Peyer's patch (tissue), 4 donors: Measurements from ENCODE around the gene SLC44A2. TPM values are rescaled to one million over a fixed set of nuclear protein-coding genes. Genes with fewer than 3 reads are reported as not detected.
A peak's percentile ranks its signal among the peaks of the same experiment; 100 is the strongest.

Source experiments
- DNase-seq, 3 donors: peaks; one replicate each; pipeline ENCODE4 v3.0.0-alpha.2; 2017 to 2019
- H3K27ac ChIP-seq, 4 donors: fragments of 200-600 bp; sonication (generic); one replicate each; pipeline ENCODE4 v1.5.1; 2016 to 2019
- H3K27me3 ChIP-seq, 2 donors: fragments of 200-600 bp; sonication (generic); one replicate each; pipeline ENCODE4 v1.5.1; 2019
- H3K36me3 ChIP-seq, 3 donors: fragments of 200-600 bp; sonication (generic); one replicate each; pipeline ENCODE4 v1.5.1; 2016 to 2019
- H3K4me1 ChIP-seq, 4 donors: fragments of 200-600 bp; sonication (generic); one replicate each; pipeline ENCODE4 v1.5.1; 2016 to 2019
- H3K4me3 ChIP-seq, 4 donors: fragments of 200-600 bp; sonication (generic); 1 replicate in 3 of 4; 2 replicates in 1 of 4; pipeline ENCODE4 v1.5.1; 2016 to 2019; ENCODE audit warnings: mild to moderate bottlenecking in 1 of 4
- H3K9me3 ChIP-seq, 4 donors: fragments of 200-600 bp; sonication (generic); one replicate each; pipeline ENCODE4 v1.5.1; 2016 to 2019; ENCODE audit warnings: mild to moderate bottlenecking in 1 of 4
- POLR2A ChIP-seq, 2 donors: fragments of 450-650 bp; IDR thresholded peaks; one replicate each; pipeline ENCODE4 v1.5.1; 2017; ENCODE audit warnings: antibody characterized with exemption in 2 of 2, mild to moderate bottlenecking in 2 of 2, moderate library complexity in 2 of 2
- total RNA-seq, 4 donors: library from RNA; depleted of rRNA; stranded (reverse); fragments of >200 nt; gene quantifications; one replicate each; pipeline ENCODE4 v1.1.0, GENCODE V29; 2016
- TF ChIP-seq, protein P1 (sequence below), 6 experiments: fragments of 450-650 bp in 4 of 6; fragments of 200-600 bp in 2 of 6; sonication (generic) in 1 of 6; IDR thresholded peaks; one replicate each; pipeline ENCODE4 v1.5.1; 2017 to 2019; ENCODE audit warnings: antibody characterized with exemption in 6 of 6, mild to moderate bottlenecking in 3 of 6, moderate library complexity in 1 of 6

Gene SLC44A2
- total RNA-seq, 4 donors from 2014 or later, result 24.2 to 81.7 (median 57.6) TPM

DNA sequence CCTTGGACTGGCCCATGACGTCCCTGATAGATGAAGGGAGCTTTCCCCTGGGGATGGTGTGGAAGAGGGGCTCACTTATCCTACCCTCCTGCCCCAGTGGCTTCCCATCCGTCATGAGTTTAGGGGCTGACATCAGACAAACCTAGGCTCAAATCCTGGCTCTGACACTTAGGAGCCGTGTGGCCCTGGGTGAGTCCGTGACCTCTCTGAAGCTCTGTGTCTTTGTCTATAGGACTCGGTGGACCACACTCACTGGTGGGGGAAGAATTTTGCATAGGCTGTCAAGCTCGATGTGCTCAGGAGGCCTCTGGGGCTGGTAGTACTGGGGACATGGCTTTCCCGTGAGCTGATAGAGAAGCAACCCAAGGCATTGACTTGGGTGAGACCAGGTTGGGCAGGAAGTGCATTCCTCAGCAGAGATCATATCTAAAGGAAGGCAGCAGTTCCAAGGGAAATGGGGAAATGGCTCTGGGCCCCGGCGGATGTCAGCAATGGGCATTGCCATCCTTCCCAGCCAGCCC is 20.8 kb upstream of the SLC44A2 start:
- Histone ChIP-seq H3K4me3 (peak overlapping the region; percentile 92 to 100 (median 94)), H3K27ac (peak overlapping the region; percentile 93 to 100 (median 95)), H3K27me3 (no peaks in the 10 kb centered on the region), H3K9me3 (no peaks in the 10 kb centered on the region), H3K4me1 (peaks cover 0 to 15% (median 7%) of the 10 kb centered on the region in 4 donors), H3K36me3 (no peaks in the 10 kb centered on the region)
- TF ChIP-seq, protein P1, sequence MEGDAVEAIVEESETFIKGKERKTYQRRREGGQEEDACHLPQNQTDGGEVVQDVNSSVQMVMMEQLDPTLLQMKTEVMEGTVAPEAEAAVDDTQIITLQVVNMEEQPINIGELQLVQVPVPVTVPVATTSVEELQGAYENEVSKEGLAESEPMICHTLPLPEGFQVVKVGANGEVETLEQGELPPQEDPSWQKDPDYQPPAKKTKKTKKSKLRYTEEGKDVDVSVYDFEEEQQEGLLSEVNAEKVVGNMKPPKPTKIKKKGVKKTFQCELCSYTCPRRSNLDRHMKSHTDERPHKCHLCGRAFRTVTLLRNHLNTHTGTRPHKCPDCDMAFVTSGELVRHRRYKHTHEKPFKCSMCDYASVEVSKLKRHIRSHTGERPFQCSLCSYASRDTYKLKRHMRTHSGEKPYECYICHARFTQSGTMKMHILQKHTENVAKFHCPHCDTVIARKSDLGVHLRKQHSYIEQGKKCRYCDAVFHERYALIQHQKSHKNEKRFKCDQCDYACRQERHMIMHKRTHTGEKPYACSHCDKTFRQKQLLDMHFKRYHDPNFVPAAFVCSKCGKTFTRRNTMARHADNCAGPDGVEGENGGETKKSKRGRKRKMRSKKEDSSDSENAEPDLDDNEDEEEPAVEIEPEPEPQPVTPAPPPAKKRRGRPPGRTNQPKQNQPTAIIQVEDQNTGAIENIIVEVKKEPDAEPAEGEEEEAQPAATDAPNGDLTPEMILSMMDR (IDR thresholded peaks at IDR 0.05), result no peak
- no peak for TF ChIP-seq POLR2A (IDR thresholded peaks at IDR 0.05)
- DNase-seq, result peak in 2 of 3 donors; percentile 65 to 75

DNA sequence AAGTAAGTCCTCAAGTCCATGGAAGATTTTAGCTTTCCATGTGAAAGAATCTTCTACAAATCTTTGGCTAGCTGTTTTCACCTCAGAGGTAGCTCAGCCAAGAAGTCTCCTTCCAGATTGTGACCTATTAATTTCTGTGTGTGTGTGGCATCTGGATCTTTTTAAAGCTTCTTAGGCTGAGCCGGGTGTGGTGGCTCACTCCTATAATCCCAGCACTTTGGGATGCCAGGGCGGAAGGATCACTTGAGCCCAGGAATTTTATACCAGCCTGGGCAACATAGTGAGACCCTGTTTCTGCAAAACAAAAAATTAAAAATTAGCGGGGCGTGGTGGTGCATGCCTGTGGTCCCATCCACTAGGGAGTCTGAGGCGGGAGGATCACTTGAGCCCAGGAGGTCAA is 13.4 kb upstream of the SLC44A2 start:
- H3K36me3 ChIP-seq, result no peaks in the 10 kb centered on the region
- no peak overlapping the region for H3K4me3 ChIP-seq
- no peak for TF ChIP-seq POLR2A (IDR thresholded peaks at IDR 0.05)
- TF ChIP-seq, protein P1 (IDR thresholded peaks at IDR 0.05), result no peak
- no peak overlapping the region for H3K27ac ChIP-seq
- H3K9me3 ChIP-seq, result no peaks in the 10 kb centered on the region
- DNase-seq, result no peak
- no peaks in the 10 kb centered on the region for H3K27me3 ChIP-seq
- H3K4me1 ChIP-seq, result peaks cover 0 to 6% (median 2%) of the 10 kb centered on the region in 4 donors

DNA sequence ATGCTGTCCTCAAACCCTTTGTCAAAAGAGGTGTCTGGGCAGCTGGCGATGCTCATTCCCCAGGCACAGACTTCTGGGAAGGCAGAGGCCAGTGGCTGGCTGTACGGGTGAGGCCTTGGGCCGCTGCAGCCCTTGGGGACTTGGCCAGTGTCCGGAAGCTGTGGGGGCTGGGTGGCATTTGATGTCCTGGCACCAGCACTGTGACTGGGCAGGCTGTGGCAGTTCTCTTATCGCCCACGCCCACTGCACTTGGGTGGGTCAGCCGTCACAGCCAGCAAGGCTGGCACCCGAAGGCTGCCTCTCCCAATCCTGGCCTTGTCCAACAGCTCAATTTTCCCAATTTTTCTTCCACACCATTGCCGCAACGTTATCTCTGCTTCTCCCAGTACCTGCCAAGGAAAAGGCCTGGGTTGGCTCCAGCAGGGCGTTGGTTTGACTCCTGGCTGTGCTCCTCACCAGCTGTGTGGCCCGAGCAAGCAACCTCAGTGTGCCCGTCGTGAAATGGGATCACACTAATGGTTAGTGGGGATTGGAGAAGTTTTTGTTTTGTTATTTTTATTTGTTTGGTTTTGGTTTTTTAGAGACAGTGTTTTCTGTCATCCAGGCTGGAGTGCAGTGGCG is 12.7 kb upstream of the SLC44A2 start:
- peaks cover 0 to 6% (median 2%) of the 10 kb centered on the region in 4 donors for H3K4me1 ChIP-seq
- H3K27me3 ChIP-seq, result no peaks in the 10 kb centered on the region
- no peak overlapping the region for H3K4me3 ChIP-seq
- no peak overlapping the region for H3K27ac ChIP-seq
- H3K36me3 ChIP-seq, result no peaks in the 10 kb centered on the region
- no peaks in the 10 kb centered on the region for H3K9me3 ChIP-seq
- DNase-seq, result peak in 2 of 3 donors; percentile 49 to 59
- TF ChIP-seq POLR2A (IDR thresholded peaks at IDR 0.05), result no peak
- TF ChIP-seq, protein P1 (IDR thresholded peaks at IDR 0.05), result no peak

DNA sequence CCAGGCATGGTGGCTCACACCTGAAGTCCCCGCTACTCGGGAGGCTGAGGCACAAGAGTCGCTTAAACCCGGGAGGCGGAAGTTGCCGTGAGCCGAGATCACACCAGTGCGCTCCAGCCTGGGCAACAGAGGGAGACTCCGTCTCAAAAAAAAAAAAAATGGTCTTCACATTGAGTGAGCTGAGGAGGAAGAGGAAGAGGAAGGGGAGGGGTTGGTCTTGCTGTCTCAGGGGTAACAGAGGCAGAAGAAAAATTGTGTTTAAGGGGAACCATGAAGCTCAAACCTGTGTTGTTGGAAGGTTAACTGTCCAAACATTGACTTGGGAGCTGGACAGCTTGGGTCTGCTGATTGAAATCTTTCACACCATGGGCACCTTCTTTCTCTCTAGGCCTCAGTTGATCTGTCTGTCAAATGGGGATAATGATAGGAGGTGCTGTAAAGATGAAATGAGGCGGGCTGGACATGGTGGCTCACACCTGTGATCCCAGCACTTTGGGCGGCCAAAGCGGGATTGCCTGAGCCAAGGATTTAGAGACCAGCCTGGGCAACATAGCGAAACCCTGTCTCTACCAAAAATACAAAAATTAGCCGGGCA is 9.8 kb upstream of the SLC44A2 start:
- Histone ChIP-seq H3K9me3 (no peaks in the 10 kb centered on the region), H3K4me3 (no peak overlapping the region), H3K4me1 (peaks cover 0 to 6% (median 2%) of the 10 kb centered on the region in 4 donors), H3K27ac (no peak overlapping the region), H3K36me3 (no peaks in the 10 kb centered on the region), H3K27me3 (no peaks in the 10 kb centered on the region)
- no peak for DNase-seq
- TF ChIP-seq, protein P1 (IDR thresholded peaks at IDR 0.05), result no peak
- no peak for TF ChIP-seq POLR2A (IDR thresholded peaks at IDR 0.05)

DNA sequence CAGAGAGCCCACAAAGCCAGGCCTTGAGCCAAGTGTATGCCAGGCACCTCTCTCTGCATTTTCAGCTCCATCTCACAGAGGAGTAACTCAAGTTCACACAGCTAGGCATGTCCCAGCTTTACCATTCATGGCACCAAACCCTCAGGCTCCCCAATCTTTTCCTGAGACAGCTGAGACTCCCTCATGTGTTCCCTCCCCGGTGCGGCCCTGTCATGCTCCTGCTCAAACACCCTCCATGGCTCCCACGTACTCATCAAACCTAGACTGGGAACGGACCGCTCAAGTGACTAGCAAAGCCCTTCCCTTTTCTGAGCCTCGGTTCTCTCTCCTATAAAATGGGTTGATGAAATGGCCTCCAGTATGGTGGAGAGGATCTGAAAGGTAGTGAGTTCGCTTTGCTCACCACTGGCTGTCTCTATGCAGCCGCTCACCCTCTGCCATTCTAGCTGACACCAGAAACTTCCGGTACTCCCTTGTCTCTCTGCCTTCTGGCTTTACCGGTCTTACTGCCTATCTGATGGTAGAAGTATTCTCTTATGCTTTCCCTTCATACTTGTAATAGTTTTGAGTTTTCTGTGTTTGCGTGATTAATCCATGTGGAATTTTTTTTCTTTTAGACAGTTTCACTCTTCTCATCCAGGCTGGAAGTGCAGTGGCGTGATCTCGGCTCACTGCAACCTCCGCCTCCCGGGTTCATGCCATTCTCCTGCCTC is 7.8 kb upstream of the SLC44A2 start:
- DNase-seq, result no peak
- Histone ChIP-seq H3K36me3 (no peaks in the 10 kb centered on the region), H3K9me3 (no peaks in the 10 kb centered on the region), H3K4me1 (peaks cover 0 to 6% (median under 1%) of the 10 kb centered on the region in 4 donors), H3K4me3 (no peak overlapping the region), H3K27me3 (no peaks in the 10 kb centered on the region), H3K27ac (no peak overlapping the region)
- TF ChIP-seq, protein P1 (IDR thresholded peaks at IDR 0.05), result no peak
- no peak for TF ChIP-seq POLR2A (IDR thresholded peaks at IDR 0.05)
